Uterus (tissue), 2 donors: Measurements from ENCODE around the gene GLCE.

Experiments
- POLR2A ChIP-seq, 2 donors: fragments of 450-650 bp; IDR thresholded peaks; one replicate each; pipeline ENCODE4 v1.6.1; 2016; ENCODE audit warnings: antibody characterized with exemption in 2 of 2, mild to moderate bottlenecking in 1 of 2, moderate library complexity in 1 of 2
- TF ChIP-seq, protein P1 (sequence below), 4 experiments: fragments of 200-600 bp in 2 of 4; fragments of 450-650 bp in 2 of 4; sonication (generic) in 2 of 4; IDR thresholded peaks; one replicate each; pipeline ENCODE4 v1.5.1; 2016 to 2019; ENCODE audit warnings: antibody characterized with exemption in 4 of 4, mild to moderate bottlenecking in 2 of 4, moderate library complexity in 1 of 4

DNA sequence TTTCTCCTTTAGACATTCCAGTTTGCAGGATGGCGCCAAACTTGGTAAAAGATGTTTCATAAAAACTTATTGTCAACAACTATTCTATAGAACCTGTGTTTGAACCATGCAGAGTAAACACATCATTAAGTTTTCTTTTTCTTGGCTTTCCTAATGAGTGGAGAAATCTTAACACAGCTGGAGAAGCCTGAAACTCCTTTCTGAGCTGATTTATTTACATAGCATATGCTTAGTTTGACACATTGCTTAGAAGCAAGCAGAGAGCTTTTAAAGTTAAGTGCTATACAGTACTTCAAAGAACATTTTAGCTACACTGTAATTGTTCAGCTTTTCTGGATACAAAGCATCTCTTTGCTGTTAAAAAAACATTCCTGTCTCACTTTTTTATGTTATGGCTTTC lies 77.3 kb downstream of the GLCE start:
- TF ChIP-seq, protein P1, sequence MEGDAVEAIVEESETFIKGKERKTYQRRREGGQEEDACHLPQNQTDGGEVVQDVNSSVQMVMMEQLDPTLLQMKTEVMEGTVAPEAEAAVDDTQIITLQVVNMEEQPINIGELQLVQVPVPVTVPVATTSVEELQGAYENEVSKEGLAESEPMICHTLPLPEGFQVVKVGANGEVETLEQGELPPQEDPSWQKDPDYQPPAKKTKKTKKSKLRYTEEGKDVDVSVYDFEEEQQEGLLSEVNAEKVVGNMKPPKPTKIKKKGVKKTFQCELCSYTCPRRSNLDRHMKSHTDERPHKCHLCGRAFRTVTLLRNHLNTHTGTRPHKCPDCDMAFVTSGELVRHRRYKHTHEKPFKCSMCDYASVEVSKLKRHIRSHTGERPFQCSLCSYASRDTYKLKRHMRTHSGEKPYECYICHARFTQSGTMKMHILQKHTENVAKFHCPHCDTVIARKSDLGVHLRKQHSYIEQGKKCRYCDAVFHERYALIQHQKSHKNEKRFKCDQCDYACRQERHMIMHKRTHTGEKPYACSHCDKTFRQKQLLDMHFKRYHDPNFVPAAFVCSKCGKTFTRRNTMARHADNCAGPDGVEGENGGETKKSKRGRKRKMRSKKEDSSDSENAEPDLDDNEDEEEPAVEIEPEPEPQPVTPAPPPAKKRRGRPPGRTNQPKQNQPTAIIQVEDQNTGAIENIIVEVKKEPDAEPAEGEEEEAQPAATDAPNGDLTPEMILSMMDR (IDR thresholded peaks at IDR 0.05) = no peak
- no peak for TF ChIP-seq POLR2A (IDR thresholded peaks at IDR 0.05)
